ACC112 (cell line): Measurements from ENCODE around the gene WDR62.
A peak's percentile ranks its signal among the peaks of the same experiment; 100 is the strongest.

ENCODE experiments used
- H2AFZ ChIP-seq: fragments of 200-600 bp; sonication (generic); one replicate; pipeline ENCODE4 v1.6.0; 2017; ENCODE audit warnings: antibody characterized with exemption, low read length; ENCODE audit not compliant: unreplicated experiment
- H3K27ac ChIP-seq: fragments of 200-600 bp; sonication (generic); 2 replicates; pipeline ENCODE4 v1.5.1; 2014; ENCODE audit warnings: low read depth, mild to moderate bottlenecking, antibody characterized with exemption, low read length, moderate library complexity
- H3K27me3 ChIP-seq: fragments of 200-600 bp; sonication (generic); 2 replicates; pipeline ENCODE4 v1.6.1; 2014; ENCODE audit warnings: mild to moderate bottlenecking, antibody characterized with exemption, low read length, moderate library complexity, mixed read lengths; ENCODE audit not compliant: insufficient read depth
- H3K36me3 ChIP-seq: fragments of 200-600 bp; sonication (generic); 2 replicates; pipeline ENCODE4 v1.6.1; 2016; ENCODE audit warnings: mild to moderate bottlenecking, antibody characterized with exemption, low read length, moderate library complexity, mixed read lengths; ENCODE audit not compliant: insufficient read depth
- H3K4me1 ChIP-seq: fragments of 200-600 bp; sonication (generic); one replicate; pipeline ENCODE4 v1.6.1; 2016; ENCODE audit warnings: low read length, mixed read lengths; ENCODE audit not compliant: insufficient read depth, unreplicated experiment, control insufficient read depth
- H3K4me3 ChIP-seq: fragments of 200-600 bp; sonication (generic); 2 replicates; pipeline ENCODE4 v1.5.1; 2014; ENCODE audit warnings: mild to moderate bottlenecking, low read depth, low read length
- H3K79me2 ChIP-seq: fragments of 200-600 bp; sonication (generic); one replicate; pipeline ENCODE4 v1.6.0; 2016; ENCODE audit warnings: low read length; ENCODE audit not compliant: control insufficient read depth, unreplicated experiment, insufficient read depth

Gene WDR62

GRCh38 chr19:36144624-36145023 is 89.9 kb downstream of the WDR62 start:
- Histone ChIP-seq H3K27me3 (no peaks in the 10 kb centered on the region), H3K79me2 (peaks cover 18% of the 10 kb centered on the region), H3K36me3 (peaks cover 8% of the 10 kb centered on the region), H3K27ac (no peak overlapping the region), H2AFZ (no peak overlapping the region), H3K4me3 (no peak overlapping the region), H3K4me1 (peaks cover 5% of the 10 kb centered on the region)

- Histone ChIP-seq H3K4me3 (no peak overlapping the region), H2AFZ (no peak overlapping the region), H3K27ac (no peak overlapping the region), H3K36me3 (peaks cover under 1% of the 10 kb centered on the region; the same call in 1 of the 2 replicates), H3K4me1 (peaks cover 2% of the 10 kb centered on the region), H3K79me2 (no peaks in the 10 kb centered on the region), H3K27me3 (no peaks in the 10 kb centered on the region)
Observed at GRCh38 chr19:36149673-36150406, 95.1 kb downstream of the WDR62 start.

GRCh38 chr19:36150586-36150985 is 95.9 kb downstream of the WDR62 start:
- Histone ChIP-seq H3K4me3 (no peak overlapping the region), H3K36me3 (no peaks in the 10 kb centered on the region; the same call in 1 of the 2 replicates), H3K27me3 (no peaks in the 10 kb centered on the region), H3K79me2 (no peaks in the 10 kb centered on the region), H2AFZ (no peak overlapping the region), H3K4me1 (peaks cover 2% of the 10 kb centered on the region), H3K27ac (no peak overlapping the region)

GRCh38 chr19:36151144-36152018 is 96.7 kb downstream of the WDR62 start:
- H3K79me2 ChIP-seq, result no peaks in the 10 kb centered on the region
- H3K36me3 ChIP-seq, result no peaks in the 10 kb centered on the region
- no peaks in the 10 kb centered on the region for H3K27me3 ChIP-seq
- peak overlapping the region; percentile 61 for H3K4me3 ChIP-seq
- H3K4me1 ChIP-seq, result peaks cover 2% of the 10 kb centered on the region
- H3K27ac ChIP-seq, result no peak overlapping the region
- no peak overlapping the region for H2AFZ ChIP-seq

- H2AFZ ChIP-seq, result no peak overlapping the region
- peak overlapping the region; percentile 61 for H3K4me3 ChIP-seq
- H3K36me3 ChIP-seq, result no peaks in the 10 kb centered on the region
Observed at GRCh38 chr19:36152019-36152351, 97.3 kb downstream of the WDR62 start.

GRCh38 chr19:36152352-36153091 is 97.8 kb downstream of the WDR62 start, which contains the start of gene COX7A1:
TSS of gene COX7A1 (minus strand) at chr19:36152447. CDS start at chr19:36152407, 40 bp downstream.
- Histone ChIP-seq H3K27ac (no peak within 1 kb of the TSS), H3K27me3 (no peaks in the 10 kb centered on the region), H3K36me3 (no peaks in the 10 kb centered on the region), H2AFZ (no peak within 1 kb of the TSS), H3K4me1 (peaks cover 2% of the 10 kb centered on the region), H3K4me3 (peak within 1 kb of the TSS; percentile 61), H3K79me2 (no peaks in the 10 kb centered on the region)

More at GRCh38 chr19:36152019-36152351, 97.3 kb downstream of the WDR62 start:
- no peak overlapping the region for H3K27ac ChIP-seq
- peaks cover 2% of the 10 kb centered on the region for H3K4me1 ChIP-seq
- H3K27me3 ChIP-seq, result no peaks in the 10 kb centered on the region
- no peaks in the 10 kb centered on the region for H3K79me2 ChIP-seq

GRCh38 chr19:36153126-36153525 is 98.4 kb downstream of the WDR62 start:
- Histone ChIP-seq H3K27ac (no peak overlapping the region), H3K36me3 (no peaks in the 10 kb centered on the region), H3K27me3 (no peaks in the 10 kb centered on the region), H3K4me1 (peaks cover 2% of the 10 kb centered on the region), H3K4me3 (no peak overlapping the region), H3K79me2 (no peaks in the 10 kb centered on the region), H2AFZ (no peak overlapping the region)
